B cell (primary cell): ENCODE data around the gene B3GALT2.

Experiments
- EZH2 ChIP-seq: IDR thresholded peaks from 2 replicates; pipeline ENCODE4 v1.6.1; 2012; ENCODE audit warnings: borderline replicate concordance, low read depth, mild to moderate bottlenecking, moderate library complexity, low read length; ENCODE audit not compliant: insufficient read depth, poor library complexity, severe bottlenecking
- TF ChIP-seq, protein P1 (sequence below): fragments of 200-600 bp; IDR thresholded peaks from one replicate; pipeline ENCODE4 v1.8.0; 2022; ENCODE audit warnings: antibody characterized with exemption, mild to moderate bottlenecking

DNA sequence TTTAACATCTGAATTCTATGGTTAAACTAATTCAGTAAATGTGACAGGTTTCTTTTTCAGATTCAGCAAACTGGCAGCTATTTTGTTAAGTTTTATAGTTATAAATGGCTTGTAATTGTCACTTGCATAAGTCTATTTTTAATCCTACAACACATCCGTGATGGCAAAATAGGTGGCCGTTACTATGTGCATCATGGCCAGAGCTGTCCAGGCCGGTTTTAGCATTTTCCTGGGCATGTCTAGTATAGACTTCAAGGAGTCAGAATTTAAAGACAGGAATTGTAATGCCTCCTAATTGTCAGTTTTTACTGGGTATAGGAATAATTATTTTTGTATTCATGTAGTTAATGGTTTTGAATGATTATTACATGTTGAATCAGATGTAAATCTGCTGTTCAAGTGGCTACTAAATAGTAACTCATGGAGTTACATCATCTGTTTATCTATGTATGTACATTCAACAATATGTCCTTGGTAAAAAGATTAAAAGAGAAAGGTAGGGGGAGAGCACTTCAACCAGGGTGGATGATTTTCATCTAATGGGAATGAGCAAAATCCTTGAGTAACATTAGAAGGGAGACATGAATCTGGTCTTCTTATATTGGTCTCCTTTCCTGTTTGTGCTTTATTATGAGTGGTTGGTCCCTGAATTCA lies 3.2 kb upstream of the B3GALT2 start:
- TF ChIP-seq, protein P1, sequence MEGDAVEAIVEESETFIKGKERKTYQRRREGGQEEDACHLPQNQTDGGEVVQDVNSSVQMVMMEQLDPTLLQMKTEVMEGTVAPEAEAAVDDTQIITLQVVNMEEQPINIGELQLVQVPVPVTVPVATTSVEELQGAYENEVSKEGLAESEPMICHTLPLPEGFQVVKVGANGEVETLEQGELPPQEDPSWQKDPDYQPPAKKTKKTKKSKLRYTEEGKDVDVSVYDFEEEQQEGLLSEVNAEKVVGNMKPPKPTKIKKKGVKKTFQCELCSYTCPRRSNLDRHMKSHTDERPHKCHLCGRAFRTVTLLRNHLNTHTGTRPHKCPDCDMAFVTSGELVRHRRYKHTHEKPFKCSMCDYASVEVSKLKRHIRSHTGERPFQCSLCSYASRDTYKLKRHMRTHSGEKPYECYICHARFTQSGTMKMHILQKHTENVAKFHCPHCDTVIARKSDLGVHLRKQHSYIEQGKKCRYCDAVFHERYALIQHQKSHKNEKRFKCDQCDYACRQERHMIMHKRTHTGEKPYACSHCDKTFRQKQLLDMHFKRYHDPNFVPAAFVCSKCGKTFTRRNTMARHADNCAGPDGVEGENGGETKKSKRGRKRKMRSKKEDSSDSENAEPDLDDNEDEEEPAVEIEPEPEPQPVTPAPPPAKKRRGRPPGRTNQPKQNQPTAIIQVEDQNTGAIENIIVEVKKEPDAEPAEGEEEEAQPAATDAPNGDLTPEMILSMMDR: no peak
- no peak for TF ChIP-seq EZH2
